Activated CD4-positive, alpha-beta T cell treated with anti-CD3 and anti-CD28 coated beads, Interleukin-2, amount 50 U/mL, for 4 hours (primary cell): ENCODE measurements around the gene ZNF219.
"Not testable (repeated sequence)": the region's sequence is repeated elsewhere in the genome, so short reads cannot be mapped to it uniquely, and the experiment has no call there.

Experiments used
- DNase-seq, 2 experiments: peaks; one replicate each; pipeline ENCODE4 v3.0.0-alpha.2; 2020

The ZNF219 gene

GRCh38 chr14:21040941-21041340 is 57.5 kb downstream of the ZNF219 start:
- DNase-seq = not testable (repeated sequence)

- DNase-seq = no peak
Measured at GRCh38 chr14:21040370-21040925, 58.0 kb downstream of the ZNF219 start.
